ENCODE data around the gene NEK2.

The NEK2 gene

DNA sequence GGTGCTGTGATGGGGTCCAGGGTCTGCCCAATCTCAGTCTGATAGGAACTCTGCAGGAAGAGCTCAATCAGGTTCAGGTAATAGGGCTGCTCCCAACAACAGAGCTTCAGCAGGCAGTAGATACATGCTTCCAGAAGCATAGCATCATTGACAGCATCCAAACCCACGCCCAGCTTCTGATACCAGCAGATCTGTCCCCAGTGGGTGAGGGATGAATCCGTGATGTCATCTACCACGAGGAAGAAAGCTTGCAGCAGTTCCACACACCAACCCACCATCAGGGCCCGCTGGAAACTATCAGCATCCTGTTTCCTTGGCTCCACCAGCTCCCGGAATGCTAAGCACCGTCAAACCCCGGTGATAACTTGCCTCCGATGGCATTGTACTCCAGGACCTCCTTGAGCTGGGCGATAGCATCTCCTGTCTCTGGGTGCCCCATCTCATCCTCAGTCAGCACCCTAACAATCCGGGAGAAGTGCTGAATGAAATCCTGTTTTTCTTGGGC, 14.7 kb downstream of the NEK2 start:
- Histone ChIP-seq H3K56ac (ENCODE audit: low read length) (no peak overlapping the region), H3K9ac (ENCODE audit: low read length) (no peak overlapping the region), H3K27ac (ENCODE audit: low read depth, low read length) (no peak overlapping the region), H4K8ac (ENCODE audit: low read depth, low read length) (no peak overlapping the region), H2BK15ac (replicated peaks; ENCODE audit: low read depth) (no peak overlapping the region), H3K4ac (ENCODE audit: low read depth, low read length) (no peak overlapping the region), H3K18ac (ENCODE audit: low read length) (no peak overlapping the region), H4K5ac (ENCODE audit: low read length) (no peak overlapping the region), H3K4me3 (ENCODE audit: low read length) (no peak overlapping the region), H2AK5ac (ENCODE audit: low read length) (no peak overlapping the region), H3K36me3 (ENCODE audit: control insufficient read depth, insufficient read depth, low read length) (no peaks in the 10 kb centered on the region), H2BK120ac (ENCODE audit: low read depth, low read length) (no peak overlapping the region), H2BK5ac (ENCODE audit: low read length) (no peak overlapping the region), H3K4me2 (ENCODE audit: low read length) (no peak overlapping the region), H3K23ac (ENCODE audit: low read length) (no peak overlapping the region), H3K79me1 (ENCODE audit: low read length) (no peaks in the 10 kb centered on the region), H3K79me2 (ENCODE audit: control insufficient read depth, insufficient read depth, low read length) (no peaks in the 10 kb centered on the region), H3K27me3 (ENCODE audit: insufficient read depth, low read length, poor library complexity) (no peaks in the 10 kb centered on the region), H3K4me1 (ENCODE audit: control insufficient read depth, low read depth, low read length) (no peaks in the 10 kb centered on the region)
- no CpG with 5 or more reads among the region's 10 CpGs for WGBS (ENCODE audit: extremely low coverage, insufficient coverage, low lambda C conversion rate)
- DNase-seq = no peak

DNA sequence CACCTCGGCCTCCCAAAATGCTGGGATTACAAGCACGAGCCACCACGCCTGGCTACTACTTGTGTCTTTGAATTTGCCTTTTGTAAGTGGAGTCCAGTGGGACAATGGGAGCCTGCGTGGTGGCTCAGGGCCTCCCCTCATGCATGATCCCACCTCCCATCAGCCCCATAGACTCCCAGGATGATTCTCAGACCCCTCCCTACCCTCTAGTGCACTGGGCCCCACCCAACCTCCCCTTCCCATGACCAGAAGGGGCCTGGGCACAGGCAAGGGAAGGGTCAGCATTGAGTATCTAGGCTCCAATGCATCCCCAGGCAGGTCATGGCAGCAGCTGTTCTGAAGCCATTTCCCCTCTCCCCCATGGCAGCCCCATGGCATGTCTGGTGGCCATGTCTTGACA, 18.7 kb downstream of the NEK2 start:
- no peak overlapping the region for H3K4me3 ChIP-seq (ENCODE audit: low read length)
- no peaks in the 10 kb centered on the region for H3K36me3 ChIP-seq (ENCODE audit: control insufficient read depth, insufficient read depth, low read length)
- H3K79me1 ChIP-seq (ENCODE audit: low read length) = no peaks in the 10 kb centered on the region
- H4K5ac ChIP-seq (ENCODE audit: low read length) = no peak overlapping the region
- no peak overlapping the region for H2BK120ac ChIP-seq (ENCODE audit: low read depth, low read length)
- H3K23ac ChIP-seq (ENCODE audit: low read length) = no peak overlapping the region
- no peak overlapping the region for H3K56ac ChIP-seq (ENCODE audit: low read length)
- H4K8ac ChIP-seq (ENCODE audit: low read depth, low read length) = no peak overlapping the region
- no peak for DNase-seq
- H3K4me1 ChIP-seq (ENCODE audit: control insufficient read depth, low read depth, low read length) = no peaks in the 10 kb centered on the region
- WGBS (ENCODE audit: extremely low coverage, insufficient coverage, low lambda C conversion rate) = no CpG with 5 or more reads among the region's 4 CpGs
- H3K79me2 ChIP-seq (ENCODE audit: control insufficient read depth, insufficient read depth, low read length) = no peaks in the 10 kb centered on the region
- no peak overlapping the region for H3K18ac ChIP-seq (ENCODE audit: low read length)
- H2BK15ac ChIP-seq (replicated peaks; ENCODE audit: low read depth) = no peak overlapping the region
- H3K4me2 ChIP-seq (ENCODE audit: low read length) = no peak overlapping the region
- no peak overlapping the region for H3K4ac ChIP-seq (ENCODE audit: low read depth, low read length)
- H3K27ac ChIP-seq (ENCODE audit: low read depth, low read length) = no peak overlapping the region
- H2BK5ac ChIP-seq (ENCODE audit: low read length) = no peak overlapping the region
- no peak overlapping the region for H2AK5ac ChIP-seq (ENCODE audit: low read length)
- H3K27me3 ChIP-seq (ENCODE audit: insufficient read depth, low read length, poor library complexity) = no peaks in the 10 kb centered on the region
- no peak overlapping the region for H3K9ac ChIP-seq (ENCODE audit: low read length)

DNA sequence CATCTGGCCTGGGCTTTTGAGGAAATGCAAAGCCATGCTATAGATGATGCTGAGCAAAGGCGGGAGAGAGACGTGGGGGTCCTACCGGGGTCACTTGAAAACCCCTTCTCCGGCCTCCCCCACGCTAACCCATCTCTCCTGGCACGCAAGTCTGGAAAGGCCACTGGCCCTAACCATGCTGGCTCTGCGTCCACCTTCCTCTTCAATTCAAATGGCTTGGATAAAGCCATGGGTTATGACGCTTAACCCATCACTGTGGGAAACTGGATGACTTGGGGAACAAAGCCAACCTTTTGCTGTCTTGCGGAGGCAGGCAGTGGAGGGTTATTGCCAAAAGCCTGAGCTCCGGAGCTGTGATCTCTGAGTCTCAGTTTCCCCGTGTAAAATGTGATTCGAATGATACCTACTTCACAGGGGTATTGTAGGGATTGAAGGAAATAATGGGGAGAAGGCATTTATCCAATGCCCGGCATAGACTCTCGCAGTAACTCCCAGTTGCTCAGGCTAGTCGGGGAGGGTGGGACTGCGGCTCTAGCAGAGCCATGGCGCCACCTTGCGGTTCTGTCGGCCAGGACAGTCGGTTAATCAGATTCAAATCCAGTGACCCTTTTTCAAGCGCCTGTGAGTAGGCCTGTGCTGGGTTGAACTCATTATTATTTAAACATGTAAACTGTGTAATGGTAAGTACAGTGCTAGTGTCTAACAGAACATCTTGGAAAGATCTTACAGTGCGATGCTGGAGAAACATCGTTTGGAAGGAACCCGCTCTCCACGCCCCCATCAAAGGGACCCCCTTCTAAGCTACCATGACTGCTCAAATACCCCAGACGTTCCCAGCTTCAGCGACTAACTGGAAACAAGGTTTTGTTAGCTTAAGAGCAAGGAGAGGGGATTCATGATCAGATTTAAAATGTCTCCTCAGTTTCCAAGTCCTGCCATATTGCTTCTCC, 20.3 kb downstream of the NEK2 start:
- no peaks in the 10 kb centered on the region for H3K79me1 ChIP-seq (ENCODE audit: low read length)
- peak overlapping the region; percentile 71 for H3K56ac ChIP-seq (ENCODE audit: low read length)
- H3K4me3 ChIP-seq (ENCODE audit: low read length) = no peak overlapping the region
- no peak overlapping the region for H3K4me2 ChIP-seq (ENCODE audit: low read length)
- H3K4me1 ChIP-seq (ENCODE audit: control insufficient read depth, low read depth, low read length) = no peaks in the 10 kb centered on the region
- no peak overlapping the region for H4K8ac ChIP-seq (ENCODE audit: low read depth, low read length)
- no peak overlapping the region for H3K9ac ChIP-seq (ENCODE audit: low read length)
- WGBS (ENCODE audit: extremely low coverage, insufficient coverage, low lambda C conversion rate) = no CpG with 5 or more reads among the region's 27 CpGs
- no peak overlapping the region for H2BK120ac ChIP-seq (ENCODE audit: low read depth, low read length)
- DNase-seq = peak; percentile 86
- H3K36me3 ChIP-seq (ENCODE audit: control insufficient read depth, insufficient read depth, low read length) = no peaks in the 10 kb centered on the region
- no peak overlapping the region for H3K27ac ChIP-seq (ENCODE audit: low read depth, low read length)
- no peak overlapping the region for H3K23ac ChIP-seq (ENCODE audit: low read length)
- H2BK5ac ChIP-seq (ENCODE audit: low read length) = no peak overlapping the region
- H2BK15ac ChIP-seq (replicated peaks; ENCODE audit: low read depth) = no peak overlapping the region
- H3K27me3 ChIP-seq (ENCODE audit: insufficient read depth, low read length, poor library complexity) = no peaks in the 10 kb centered on the region
- no peak overlapping the region for H3K18ac ChIP-seq (ENCODE audit: low read length)
- no peaks in the 10 kb centered on the region for H3K79me2 ChIP-seq (ENCODE audit: control insufficient read depth, insufficient read depth, low read length)
- H3K4ac ChIP-seq (ENCODE audit: low read depth, low read length) = no peak overlapping the region
- no peak overlapping the region for H4K5ac ChIP-seq (ENCODE audit: low read length)
- H2AK5ac ChIP-seq (ENCODE audit: low read length) = no peak overlapping the region

DNA sequence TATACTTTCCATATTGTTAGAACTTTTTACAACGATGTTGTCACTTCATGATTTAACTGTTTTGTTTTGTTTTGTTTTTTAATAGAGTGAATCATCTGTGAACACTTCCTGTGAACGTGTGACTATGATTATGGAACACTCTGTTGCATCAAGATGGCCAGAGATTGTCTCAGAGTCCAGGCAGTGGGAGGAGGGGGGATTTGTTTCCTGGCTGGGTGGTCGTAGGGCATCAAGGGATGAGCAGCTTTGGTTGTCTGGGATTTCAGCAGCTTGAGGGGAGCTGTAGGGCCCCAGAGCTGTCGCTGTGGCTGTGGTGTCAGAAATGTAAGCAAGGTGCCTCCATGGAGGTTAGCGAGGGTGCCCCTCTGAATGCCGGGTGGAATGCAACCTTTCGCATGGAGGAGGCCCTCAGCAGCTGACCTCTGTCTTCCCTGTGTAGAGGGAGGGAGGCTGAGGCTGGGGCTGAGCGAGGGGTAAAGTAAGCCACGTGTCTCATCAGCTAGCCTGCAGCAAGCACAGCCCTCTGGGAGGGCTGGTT, 21.4 kb downstream of the NEK2 start:
- no peaks in the 10 kb centered on the region for H3K79me1 ChIP-seq (ENCODE audit: low read length)
- H3K4me3 ChIP-seq (ENCODE audit: low read length) = no peak overlapping the region
- H3K4me2 ChIP-seq (ENCODE audit: low read length) = no peak overlapping the region
- no peaks in the 10 kb centered on the region for H3K79me2 ChIP-seq (ENCODE audit: control insufficient read depth, insufficient read depth, low read length)
- no peaks in the 10 kb centered on the region for H3K27me3 ChIP-seq (ENCODE audit: insufficient read depth, low read length, poor library complexity)
- H2AK5ac ChIP-seq (ENCODE audit: low read length) = no peak overlapping the region
- H4K5ac ChIP-seq (ENCODE audit: low read length) = no peak overlapping the region
- H3K56ac ChIP-seq (ENCODE audit: low read length) = no peak overlapping the region
- H2BK5ac ChIP-seq (ENCODE audit: low read length) = no peak overlapping the region
- no peak overlapping the region for H3K18ac ChIP-seq (ENCODE audit: low read length)
- H4K8ac ChIP-seq (ENCODE audit: low read depth, low read length) = no peak overlapping the region
- H3K27ac ChIP-seq (ENCODE audit: low read depth, low read length) = no peak overlapping the region
- DNase-seq = no peak
- no peak overlapping the region for H2BK15ac ChIP-seq (replicated peaks; ENCODE audit: low read depth)
- H3K9ac ChIP-seq (ENCODE audit: low read length) = no peak overlapping the region
- no peak overlapping the region for H2BK120ac ChIP-seq (ENCODE audit: low read depth, low read length)
- WGBS (ENCODE audit: extremely low coverage, insufficient coverage, low lambda C conversion rate) = no CpG with 5 or more reads among the region's 9 CpGs
- H3K4me1 ChIP-seq (ENCODE audit: control insufficient read depth, low read depth, low read length) = no peaks in the 10 kb centered on the region
- no peak overlapping the region for H3K4ac ChIP-seq (ENCODE audit: low read depth, low read length)
- no peak overlapping the region for H3K23ac ChIP-seq (ENCODE audit: low read length)
- H3K36me3 ChIP-seq (ENCODE audit: control insufficient read depth, insufficient read depth, low read length) = no peaks in the 10 kb centered on the region

DNA sequence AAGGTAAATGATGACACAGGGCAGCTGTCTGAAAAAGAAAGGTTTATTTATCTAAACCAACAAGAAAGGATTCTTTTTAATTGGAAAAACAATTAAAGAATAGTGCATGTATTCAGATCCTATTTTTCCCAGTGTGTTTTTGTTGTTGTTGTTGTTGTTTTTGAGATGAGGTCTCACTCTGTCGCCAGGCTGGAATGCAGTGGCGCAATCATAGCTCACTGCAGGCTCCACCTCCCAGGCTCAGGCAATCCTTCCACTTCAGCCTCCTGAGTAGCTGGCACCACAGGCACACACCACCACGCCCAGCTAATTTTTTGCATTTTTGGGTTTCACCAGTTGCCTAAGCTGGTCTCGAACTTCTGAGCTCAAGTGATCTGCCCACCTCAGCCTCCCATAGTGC, 22.1 kb downstream of the NEK2 start:
- H3K36me3 ChIP-seq (ENCODE audit: control insufficient read depth, insufficient read depth, low read length) = no peaks in the 10 kb centered on the region
- H2BK5ac ChIP-seq (ENCODE audit: low read length) = no peak overlapping the region
- H3K9ac ChIP-seq (ENCODE audit: low read length) = no peak overlapping the region
- H4K5ac ChIP-seq (ENCODE audit: low read length) = no peak overlapping the region
- DNase-seq = peak; percentile 50
- H3K4me3 ChIP-seq (ENCODE audit: low read length) = no peak overlapping the region
- H2AK5ac ChIP-seq (ENCODE audit: low read length) = no peak overlapping the region
- no peak overlapping the region for H2BK120ac ChIP-seq (ENCODE audit: low read depth, low read length)
- no peak overlapping the region for H3K27ac ChIP-seq (ENCODE audit: low read depth, low read length)
- no peak overlapping the region for H3K4ac ChIP-seq (ENCODE audit: low read depth, low read length)
- H3K4me2 ChIP-seq (ENCODE audit: low read length) = no peak overlapping the region
- H3K4me1 ChIP-seq (ENCODE audit: control insufficient read depth, low read depth, low read length) = no peaks in the 10 kb centered on the region
- H2BK15ac ChIP-seq (replicated peaks; ENCODE audit: low read depth) = no peak overlapping the region
- WGBS (ENCODE audit: extremely low coverage, insufficient coverage, low lambda C conversion rate) = no CpG with 5 or more reads among the region's 4 CpGs
- H3K79me2 ChIP-seq (ENCODE audit: control insufficient read depth, insufficient read depth, low read length) = no peaks in the 10 kb centered on the region
- H3K79me1 ChIP-seq (ENCODE audit: low read length) = no peaks in the 10 kb centered on the region
- no peak overlapping the region for H4K8ac ChIP-seq (ENCODE audit: low read depth, low read length)
- no peak overlapping the region for H3K18ac ChIP-seq (ENCODE audit: low read length)
- no peak overlapping the region for H3K56ac ChIP-seq (ENCODE audit: low read length)
- no peak overlapping the region for H3K23ac ChIP-seq (ENCODE audit: low read length)
- no peaks in the 10 kb centered on the region for H3K27me3 ChIP-seq (ENCODE audit: insufficient read depth, low read length, poor library complexity)

Data from mesendoderm (in vitro differentiated cells).